Duodenal mucosa (tissue), 2 donors: ENCODE results near the gene PDE8A.

Source experiments
- H3K27ac ChIP-seq: one replicate; pipeline ENCODE4 v1.7.0; 2013; ENCODE audit warnings: low read depth, low read length
- H3K27me3 ChIP-seq, 2 donors: one replicate each; pipeline ENCODE4 v1.7.0; 2013; ENCODE audit warnings: low read length in 2 of 2, control low read depth in 1 of 2; ENCODE audit not compliant: insufficient read depth in 2 of 2, control insufficient read depth in 1 of 2
- H3K36me3 ChIP-seq, 2 donors: one replicate each; pipeline ENCODE4 v1.7.0; 2013; ENCODE audit warnings: low read length in 2 of 2, control low read depth in 1 of 2; ENCODE audit not compliant: insufficient read depth in 2 of 2, control insufficient read depth in 1 of 2
- H3K4me1 ChIP-seq, 2 donors: one replicate each; pipeline ENCODE4 v1.7.0; 2013; ENCODE audit warnings: low read length in 2 of 2, control low read depth in 1 of 2; ENCODE audit not compliant: insufficient read depth in 2 of 2, control insufficient read depth in 1 of 2
- H3K4me3 ChIP-seq, 2 donors: one replicate each; pipeline ENCODE4 v1.7.0; 2013; ENCODE audit warnings: low read length in 2 of 2, low read depth in 1 of 2
- H3K9ac ChIP-seq, 2 donors: one replicate each; pipeline ENCODE4 v1.7.0; 2013; ENCODE audit warnings: low read length in 2 of 2, low read depth in 1 of 2
- H3K9me3 ChIP-seq, 2 donors: one replicate each; pipeline ENCODE4 v1.7.0; 2013; ENCODE audit warnings: low read length in 2 of 2, control low read depth in 1 of 2; ENCODE audit not compliant: control insufficient read depth in 1 of 2

Gene PDE8A

DNA sequence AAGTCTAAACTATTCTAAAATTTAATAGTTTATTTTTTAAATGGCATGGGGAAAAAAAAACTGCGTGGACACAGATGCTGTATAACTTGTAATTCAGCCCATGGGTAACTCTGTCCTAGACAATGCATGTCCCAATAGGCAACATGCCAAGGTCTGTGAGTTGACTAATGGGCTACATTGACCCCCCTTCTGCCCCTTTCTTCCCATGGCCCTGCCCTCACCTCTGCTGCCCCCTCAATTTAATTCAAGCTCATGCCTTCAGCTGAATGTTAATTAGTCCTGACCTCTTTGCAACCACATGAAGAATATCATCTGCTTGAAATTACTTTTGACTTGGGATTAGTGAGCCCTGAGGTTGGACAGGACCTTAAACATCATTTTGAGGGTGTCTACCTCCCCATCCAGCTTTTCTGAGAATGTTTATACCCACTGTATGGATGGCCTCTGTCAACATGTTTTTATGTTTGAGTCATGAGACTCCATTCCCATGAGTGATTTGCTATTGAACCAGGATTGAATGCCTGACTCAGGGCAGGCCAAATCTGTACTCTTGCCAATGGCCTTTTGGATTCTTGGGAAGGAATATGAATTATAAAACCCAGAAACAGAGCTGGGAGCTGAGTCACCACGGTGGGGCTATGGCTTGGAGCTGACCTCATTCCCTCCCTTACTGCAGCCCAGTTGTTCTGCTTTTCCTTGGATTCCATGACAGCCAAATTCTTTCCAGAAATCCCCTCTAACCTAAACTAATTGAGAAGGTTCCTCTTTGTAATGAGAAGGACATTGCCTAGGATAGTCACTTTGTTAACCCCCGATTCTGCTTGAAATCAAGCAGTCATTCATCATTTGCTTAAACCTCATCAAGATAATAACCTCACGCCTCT is 33.5 kb upstream of the PDE8A start:
- no peak overlapping the region for H3K9ac ChIP-seq
- no peaks in the 10 kb centered on the region for H3K9me3 ChIP-seq
- H3K36me3 ChIP-seq, result no peaks in the 10 kb centered on the region
- H3K4me1 ChIP-seq, result no peaks in the 10 kb centered on the region
- no peak overlapping the region for H3K27ac ChIP-seq
- H3K4me3 ChIP-seq, result no peak overlapping the region
- H3K27me3 ChIP-seq, result no peaks in the 10 kb centered on the region

DNA sequence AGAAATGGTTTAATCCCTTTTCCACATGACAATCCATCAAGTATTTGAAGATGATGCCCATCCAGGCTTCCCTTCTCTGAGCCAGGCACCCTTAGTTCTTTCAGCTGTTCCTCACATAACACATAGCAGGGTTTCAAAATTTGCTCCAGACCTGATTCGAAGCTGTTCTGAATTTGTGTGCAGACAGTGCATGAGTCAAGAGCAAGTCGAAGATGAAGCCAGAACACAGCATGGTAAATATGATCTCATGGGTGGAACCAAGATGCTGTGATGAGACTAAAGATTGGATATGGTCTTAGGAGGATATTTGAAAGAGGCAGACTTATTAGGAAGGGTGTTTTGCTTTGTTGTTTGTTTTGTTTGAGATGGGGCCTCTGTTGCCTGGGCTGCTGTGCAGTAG is 32.6 kb upstream of the PDE8A start:
- no peak overlapping the region for H3K27ac ChIP-seq

DNA sequence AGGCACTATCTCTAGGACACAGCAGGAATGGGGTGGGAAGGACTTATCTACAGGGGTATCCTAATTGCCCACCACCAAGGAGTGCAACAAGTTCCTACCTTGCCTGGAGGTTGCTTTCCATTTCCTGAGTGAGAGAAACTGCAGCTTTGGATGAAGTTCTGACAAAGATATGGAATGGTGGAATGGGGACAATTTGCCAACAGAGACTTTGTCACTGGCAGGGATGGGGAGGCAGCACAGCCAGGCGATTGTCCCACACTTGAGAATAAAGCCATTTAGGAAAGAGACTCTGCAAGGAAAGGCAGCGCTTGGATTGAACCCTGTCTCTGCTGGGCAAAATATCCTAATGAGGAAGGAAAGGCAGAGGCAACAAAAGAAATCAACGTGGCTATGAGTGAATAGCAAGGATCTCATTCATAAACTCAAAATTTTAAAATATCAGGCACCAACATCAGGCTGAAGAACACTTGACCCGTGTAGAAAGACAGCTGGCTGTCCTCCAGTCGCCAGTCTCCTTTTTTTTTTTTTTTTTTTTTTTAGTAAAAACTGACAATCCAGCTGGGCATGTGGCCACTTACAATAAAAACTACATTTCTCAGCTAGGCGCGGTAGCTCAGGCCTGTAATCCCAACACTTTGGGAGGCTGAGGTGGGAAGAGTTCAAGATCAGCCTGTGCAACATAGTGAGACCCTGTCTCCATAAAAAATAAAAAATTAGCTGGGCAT is 31.6 kb upstream of the PDE8A start:
- Histone ChIP-seq H3K9me3 (no peaks in the 10 kb centered on the region), H3K4me3 (no peak overlapping the region)

More for the DNA sequence above, 32.6 kb upstream of the PDE8A start:
- H3K27me3 ChIP-seq, result no peaks in the 10 kb centered on the region
- H3K4me3 ChIP-seq, result no peak overlapping the region
- no peak overlapping the region for H3K9ac ChIP-seq
- no peaks in the 10 kb centered on the region for H3K36me3 ChIP-seq
- no peaks in the 10 kb centered on the region for H3K4me1 ChIP-seq
- no peaks in the 10 kb centered on the region for H3K9me3 ChIP-seq

DNA sequence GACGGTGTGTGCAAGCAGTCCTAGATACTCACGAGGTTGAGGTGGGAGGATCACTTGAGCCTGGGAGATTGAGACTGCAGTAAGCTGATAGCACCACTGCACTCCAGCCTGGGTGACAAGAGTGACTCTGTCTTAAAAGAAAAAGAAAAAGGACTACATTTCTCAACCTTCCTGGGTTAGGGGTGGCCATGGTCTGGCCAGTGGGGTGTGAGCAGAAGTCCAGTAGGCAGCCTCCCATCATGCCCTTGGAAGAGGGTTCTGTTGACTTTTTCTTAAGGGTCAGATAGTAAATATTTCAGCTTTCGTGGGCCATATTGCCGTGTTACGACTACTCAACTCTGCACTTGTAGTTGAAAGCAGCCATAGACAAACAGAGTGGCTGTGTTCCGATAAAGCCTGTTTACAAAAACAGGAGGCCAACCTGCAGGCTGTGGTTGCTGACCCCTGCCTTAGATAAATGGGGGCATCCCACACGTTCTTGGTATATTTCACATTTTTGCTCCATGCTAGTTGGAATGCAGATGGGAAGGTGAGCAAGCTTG is 31.0 kb upstream of the PDE8A start:
- Histone ChIP-seq H3K27ac (no peak overlapping the region), H3K4me1 (peaks cover 0 to 5% of the 10 kb centered on the region in 2 donors), H3K4me3 (no peak overlapping the region), H3K9me3 (no peaks in the 10 kb centered on the region), H3K36me3 (no peaks in the 10 kb centered on the region), H3K27me3 (no peaks in the 10 kb centered on the region), H3K9ac (no peak overlapping the region)

More for the DNA sequence above, 31.6 kb upstream of the PDE8A start:
- no peaks in the 10 kb centered on the region for H3K27me3 ChIP-seq
- H3K27ac ChIP-seq, result no peak overlapping the region
- H3K9ac ChIP-seq, result no peak overlapping the region
- H3K4me1 ChIP-seq, result no peaks in the 10 kb centered on the region
- H3K36me3 ChIP-seq, result no peaks in the 10 kb centered on the region

DNA sequence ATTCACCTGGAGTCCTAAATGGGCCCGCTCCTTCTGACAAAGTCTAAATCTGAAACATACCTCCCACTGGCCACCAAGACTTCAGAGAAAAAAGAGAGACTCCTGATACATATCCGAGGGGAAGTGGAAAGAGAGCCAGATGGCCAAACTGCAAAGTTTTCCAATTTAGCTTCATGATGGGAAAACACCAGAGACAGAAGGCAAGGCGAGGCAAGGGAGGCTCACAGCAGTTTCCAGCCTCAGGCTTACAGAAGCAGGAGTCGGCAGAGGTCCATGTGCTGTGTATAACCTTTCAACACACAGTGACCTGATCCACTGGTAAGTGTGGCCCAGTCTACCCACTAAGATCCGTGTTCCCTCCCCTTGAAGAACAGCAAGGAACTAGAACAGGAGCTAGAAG is 29.9 kb upstream of the PDE8A start:
- Histone ChIP-seq H3K9me3 (no peaks in the 10 kb centered on the region), H3K36me3 (no peaks in the 10 kb centered on the region), H3K9ac (no peak overlapping the region), H3K4me3 (no peak overlapping the region), H3K27me3 (no peaks in the 10 kb centered on the region), H3K27ac (no peak overlapping the region), H3K4me1 (peaks cover 0 to 5% of the 10 kb centered on the region in 2 donors)

DNA sequence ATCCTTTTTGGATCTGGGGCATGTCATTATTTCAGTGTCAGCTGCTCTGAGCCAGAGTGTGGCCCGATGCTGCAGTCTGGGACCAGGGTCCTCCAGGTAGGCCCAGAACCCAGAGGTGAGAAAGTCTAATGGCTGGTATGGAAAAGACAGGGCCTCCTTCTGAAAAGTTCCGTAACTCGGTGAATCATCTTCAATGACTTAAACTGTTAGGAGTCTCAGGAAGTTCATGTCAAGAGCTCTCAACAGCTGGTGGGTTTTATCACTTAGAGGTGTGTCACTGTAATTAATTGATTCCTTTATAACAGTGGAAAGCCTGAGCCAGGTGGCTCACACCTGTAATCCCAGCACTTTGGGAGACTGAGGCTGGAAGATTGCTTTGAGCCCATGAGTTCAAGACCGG is 28.5 kb upstream of the PDE8A start:
- Histone ChIP-seq H3K27me3 (no peaks in the 10 kb centered on the region), H3K9ac (no peak overlapping the region), H3K36me3 (no peaks in the 10 kb centered on the region), H3K9me3 (no peaks in the 10 kb centered on the region), H3K4me3 (no peak overlapping the region), H3K27ac (no peak overlapping the region), H3K4me1 (peaks cover 0 to 5% of the 10 kb centered on the region in 2 donors)

DNA sequence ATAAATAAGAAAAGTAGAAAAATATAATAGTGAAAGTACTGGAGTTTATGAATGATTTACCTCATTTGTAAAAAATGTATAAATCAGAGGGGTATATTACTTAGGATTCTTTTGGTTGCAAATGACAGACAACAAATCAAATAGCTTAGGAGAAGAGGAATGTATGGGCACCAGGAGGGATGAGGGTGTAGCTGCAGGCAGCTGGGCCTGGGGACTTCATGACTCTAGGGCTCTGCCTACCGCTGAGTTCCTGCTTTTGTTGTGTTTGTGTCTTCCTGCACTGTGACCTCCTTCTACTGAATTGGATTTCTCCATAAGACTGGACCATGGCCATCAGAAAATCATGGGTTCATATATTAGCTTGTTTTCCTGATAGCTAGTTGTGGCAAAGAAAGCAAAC is 27.9 kb upstream of the PDE8A start:
- peaks cover 0 to 5% of the 10 kb centered on the region in 2 donors for H3K4me1 ChIP-seq
- H3K36me3 ChIP-seq, result no peaks in the 10 kb centered on the region
- H3K9ac ChIP-seq, result no peak overlapping the region
- no peaks in the 10 kb centered on the region for H3K9me3 ChIP-seq
- H3K27me3 ChIP-seq, result no peaks in the 10 kb centered on the region
- H3K4me3 ChIP-seq, result no peak overlapping the region
- no peak overlapping the region for H3K27ac ChIP-seq

DNA sequence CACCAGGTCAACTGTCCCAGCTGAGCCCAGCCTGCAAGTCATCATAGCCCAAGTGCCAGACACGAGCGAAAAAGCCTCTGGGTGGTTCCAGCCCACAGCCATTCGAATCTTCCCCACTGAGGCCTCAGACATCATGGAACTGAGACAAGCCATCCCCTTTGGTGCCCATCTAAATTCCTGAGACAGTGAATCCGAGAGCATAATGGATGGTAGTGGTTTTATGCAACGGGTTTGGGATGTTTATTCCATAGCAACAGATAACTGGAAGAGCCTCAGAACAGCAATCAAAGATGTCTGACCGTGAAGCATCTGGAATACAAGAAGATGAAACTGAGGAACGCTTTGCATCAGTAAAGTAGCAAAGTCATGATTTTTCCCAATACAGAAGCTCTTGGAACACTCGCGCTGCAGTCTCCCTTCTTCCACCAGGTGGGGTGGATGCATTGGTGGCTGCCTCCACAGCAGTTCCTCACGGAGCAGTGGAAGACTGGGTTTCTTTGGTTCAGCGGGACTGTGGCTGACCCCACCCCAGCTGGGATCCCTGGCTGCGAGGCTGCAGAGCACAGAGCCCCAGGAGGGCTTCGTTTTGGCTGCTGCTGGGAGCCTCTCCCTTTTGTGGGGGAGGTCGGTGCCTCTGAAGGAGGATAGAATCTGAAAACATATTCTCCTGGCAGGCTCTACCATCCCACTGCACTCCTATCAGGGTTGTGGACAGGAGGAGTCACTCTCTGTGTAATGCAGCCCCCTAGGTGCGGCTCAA is 26.4 kb upstream of the PDE8A start:
- peak overlapping the region; percentile 42 to 45 for H3K4me3 ChIP-seq
- H3K27ac ChIP-seq, result no peak overlapping the region
- no peaks in the 10 kb centered on the region for H3K27me3 ChIP-seq
- no peaks in the 10 kb centered on the region for H3K36me3 ChIP-seq
- no peaks in the 10 kb centered on the region for H3K9me3 ChIP-seq
- H3K9ac ChIP-seq, result no peak overlapping the region
- peaks cover 0 to 5% of the 10 kb centered on the region in 2 donors for H3K4me1 ChIP-seq

DNA sequence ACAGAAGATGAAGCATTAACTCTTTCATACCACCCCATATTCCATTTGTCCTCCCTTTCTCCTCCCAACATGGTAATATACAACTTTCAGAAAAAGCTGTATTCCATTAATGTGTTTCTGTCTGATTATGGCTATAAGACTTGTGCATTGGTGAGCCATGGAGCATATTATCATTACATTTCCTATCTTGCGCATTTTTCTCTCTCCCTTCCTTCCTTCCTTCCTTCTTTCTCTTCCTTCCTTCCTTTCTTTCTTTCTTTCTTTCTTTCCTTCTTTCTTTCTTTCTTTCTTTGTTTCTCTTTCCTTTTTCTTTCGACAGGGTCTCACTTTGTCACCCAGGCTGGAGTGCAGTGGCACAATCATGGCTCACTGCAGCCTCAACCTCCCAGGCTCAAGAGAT is 25.5 kb upstream of the PDE8A start:
- Histone ChIP-seq H3K4me3 (no peak overlapping the region), H3K36me3 (no peaks in the 10 kb centered on the region), H3K9ac (no peak overlapping the region), H3K27me3 (no peaks in the 10 kb centered on the region), H3K4me1 (peaks cover 0 to 5% of the 10 kb centered on the region in 2 donors), H3K9me3 (no peaks in the 10 kb centered on the region), H3K27ac (no peak overlapping the region)
